Neural cell (in vitro differentiated cells): Measurements from ENCODE around the gene PROZ.

Experiments
- EP300 ChIP-seq: fragments of 450-650 bp; conservative IDR thresholded peaks from 2 replicates; pipeline ENCODE4 v1.6.1; 2014; ENCODE audit warnings: antibody characterized with exemption, mild to moderate bottlenecking, moderate library complexity; ENCODE audit not compliant: poor library complexity, severe bottlenecking
- POLR2AphosphoS5 ChIP-seq: IDR thresholded peaks from 2 replicates; pipeline ENCODE4 v1.6.1; 2012
- TAF1 ChIP-seq: IDR thresholded peaks from 2 replicates; pipeline ENCODE4 v1.6.1; 2012; ENCODE audit warnings: low read depth
- TF ChIP-seq, protein P1 (sequence below): fragments of 450-650 bp; IDR thresholded peaks from 2 replicates; pipeline ENCODE4 v1.5.1; 2014; ENCODE audit warnings: antibody characterized with exemption, mild to moderate bottlenecking, moderate library complexity; ENCODE audit not compliant: poor library complexity, severe bottlenecking

- TF ChIP-seq, protein P1, sequence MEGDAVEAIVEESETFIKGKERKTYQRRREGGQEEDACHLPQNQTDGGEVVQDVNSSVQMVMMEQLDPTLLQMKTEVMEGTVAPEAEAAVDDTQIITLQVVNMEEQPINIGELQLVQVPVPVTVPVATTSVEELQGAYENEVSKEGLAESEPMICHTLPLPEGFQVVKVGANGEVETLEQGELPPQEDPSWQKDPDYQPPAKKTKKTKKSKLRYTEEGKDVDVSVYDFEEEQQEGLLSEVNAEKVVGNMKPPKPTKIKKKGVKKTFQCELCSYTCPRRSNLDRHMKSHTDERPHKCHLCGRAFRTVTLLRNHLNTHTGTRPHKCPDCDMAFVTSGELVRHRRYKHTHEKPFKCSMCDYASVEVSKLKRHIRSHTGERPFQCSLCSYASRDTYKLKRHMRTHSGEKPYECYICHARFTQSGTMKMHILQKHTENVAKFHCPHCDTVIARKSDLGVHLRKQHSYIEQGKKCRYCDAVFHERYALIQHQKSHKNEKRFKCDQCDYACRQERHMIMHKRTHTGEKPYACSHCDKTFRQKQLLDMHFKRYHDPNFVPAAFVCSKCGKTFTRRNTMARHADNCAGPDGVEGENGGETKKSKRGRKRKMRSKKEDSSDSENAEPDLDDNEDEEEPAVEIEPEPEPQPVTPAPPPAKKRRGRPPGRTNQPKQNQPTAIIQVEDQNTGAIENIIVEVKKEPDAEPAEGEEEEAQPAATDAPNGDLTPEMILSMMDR = no peak
- TF ChIP-seq EP300 (no peak), POLR2AphosphoS5 (no peak), TAF1 (no peak)
Observed at GRCh38 chr13:113179374-113180230, 21.2 kb downstream of the PROZ start.
